Hematopoietic multipotent progenitor cell (in vitro differentiated cells): ENCODE measurements around the gene ASTL. TPM values are rescaled to one million over a fixed set of nuclear protein-coding genes. Genes with fewer than 3 reads are reported as not detected.
"Not testable (repeated sequence)": the region's sequence is repeated elsewhere in the genome, so short reads cannot be mapped to it uniquely, and the experiment has no call there.

ENCODE experiments used
- DNase-seq, 3 donors: peaks; one replicate each; pipeline ENCODE4 v3.0.0-alpha.2; 2011 to 2015; ENCODE audit warnings: low read depth in 2 of 3, low spot score in 2 of 3
- total RNA-seq: library from RNA; depleted of rRNA; stranded (reverse); fragments of >200 nt; gene quantifications from one replicate; pipeline ENCODE4 v1.2.3, GENCODE V29; 2012

The ASTL gene
- total RNA-seq, 1 donor: 1.1 TPM

GRCh38 chr2:96160366-96160765 is 22.1 kb upstream of the ASTL start:
- not testable (repeated sequence) for DNase-seq

DNA sequence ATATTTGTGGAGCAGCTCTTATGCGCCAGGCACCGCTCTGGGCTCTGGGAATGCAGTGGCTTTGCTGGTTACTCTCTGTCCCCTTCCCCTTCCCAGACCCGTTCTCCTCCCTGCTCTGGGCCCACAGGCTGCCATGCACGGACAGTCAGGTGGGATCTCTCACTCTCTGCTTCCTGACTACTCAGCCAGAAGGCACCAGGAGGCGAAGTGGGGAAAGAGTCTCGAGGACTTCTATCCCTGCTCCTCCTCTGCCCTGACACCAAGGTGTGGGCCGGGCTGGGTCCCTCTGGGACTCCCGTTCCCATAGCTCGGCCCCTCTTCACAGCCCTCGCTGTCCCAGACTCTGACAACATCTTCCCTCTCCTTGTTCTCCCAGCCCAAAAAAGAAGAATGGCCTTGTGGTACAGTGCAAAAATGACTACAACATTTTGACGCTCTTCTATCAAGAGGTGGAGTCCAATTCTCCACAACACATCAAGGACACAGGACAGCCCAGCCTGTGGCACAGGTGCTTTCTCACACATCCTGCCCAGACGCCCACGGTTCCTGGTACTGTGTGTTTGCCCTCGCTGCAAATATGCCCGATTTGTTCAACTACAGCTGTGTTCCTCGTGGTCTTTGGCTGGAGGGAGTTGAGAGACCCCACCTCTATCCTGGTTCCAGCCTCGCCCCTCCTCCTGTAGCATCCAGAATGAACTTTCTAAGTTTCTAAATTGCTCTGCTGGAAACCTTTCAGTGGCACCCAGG is 21.0 kb upstream of the ASTL start:
- no peak for DNase-seq

GRCh38 chr2:96158554-96158940 is 20.2 kb upstream of the ASTL start:
- no peak for DNase-seq

GRCh38 chr2:96157649-96158553 is 19.6 kb upstream of the ASTL start:
- peak in 2 of 3 donors; percentile 79 to 80 for DNase-seq

DNA sequence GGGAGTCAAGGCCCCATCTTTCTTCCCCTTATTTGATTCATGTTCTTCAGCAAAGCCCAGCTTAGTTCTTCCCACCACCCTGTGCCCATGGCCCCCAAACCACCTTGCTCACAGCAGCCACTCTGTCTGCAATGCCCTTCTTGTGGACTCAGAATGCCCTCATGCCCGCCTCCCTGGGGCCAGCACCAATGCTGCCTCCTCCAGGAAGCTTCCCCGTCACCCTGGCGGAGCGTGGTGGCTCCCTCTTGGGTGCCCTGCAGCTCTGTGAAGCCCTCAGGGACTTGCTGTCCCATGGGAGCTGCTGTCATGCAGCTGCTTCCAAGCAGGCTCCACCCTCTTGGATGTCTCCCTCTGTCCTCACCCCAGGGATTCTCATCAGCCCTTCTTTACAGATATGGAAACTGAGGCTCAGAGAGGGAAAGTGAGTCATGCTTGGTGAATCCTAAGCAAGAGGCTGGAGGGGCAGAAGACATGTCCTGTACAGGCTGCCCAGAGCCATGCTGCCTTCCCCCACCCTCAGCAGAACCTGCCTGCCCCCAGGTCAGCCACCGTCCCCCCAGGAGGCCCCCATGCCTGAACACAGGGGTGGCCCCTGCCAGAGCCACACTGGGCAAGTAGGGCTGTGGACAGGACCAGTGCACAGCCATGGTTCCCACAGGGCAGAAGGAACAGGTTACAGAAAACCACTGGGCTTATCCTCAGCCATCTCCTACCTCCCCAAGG is 18.8 kb upstream of the ASTL start:
- no peak for DNase-seq

DNA sequence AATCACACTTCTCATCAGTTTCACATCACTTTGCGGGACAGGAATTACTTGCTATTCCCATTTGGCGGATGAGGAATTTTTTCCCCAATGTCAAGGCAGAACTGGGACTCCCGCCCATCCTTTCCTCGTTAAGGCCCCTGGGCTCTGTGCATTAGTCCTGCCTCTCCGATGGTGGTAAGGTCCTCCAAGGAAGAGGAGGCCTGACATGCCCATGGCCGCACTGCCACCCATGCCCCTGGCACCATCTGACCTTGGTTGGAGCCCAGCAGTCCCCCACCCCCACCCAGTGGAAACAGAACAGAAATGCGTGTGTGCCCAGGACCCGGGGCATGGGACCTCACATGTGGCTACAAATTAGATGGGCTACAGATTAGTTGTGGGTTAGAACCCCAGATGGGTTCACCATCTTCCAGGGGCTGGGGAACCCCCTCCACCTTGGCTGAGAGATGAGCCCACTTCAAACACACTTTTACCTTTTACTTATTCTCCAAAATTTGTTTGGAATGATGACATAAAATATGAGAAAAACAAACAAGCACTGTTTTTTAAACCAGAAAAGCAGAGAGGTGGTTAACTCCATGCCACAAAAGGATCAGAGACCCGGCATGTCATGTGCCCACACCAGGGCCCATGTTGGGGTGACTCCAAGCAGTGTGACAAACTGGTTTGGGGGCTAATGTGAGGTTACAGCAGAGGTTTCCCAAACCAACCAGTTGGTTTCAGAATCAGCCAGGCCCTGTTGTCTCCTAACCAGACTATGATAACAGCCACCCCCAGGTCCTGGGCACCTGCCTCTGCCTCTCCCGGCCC is 17.9 kb upstream of the ASTL start:
- no peak for DNase-seq

DNA sequence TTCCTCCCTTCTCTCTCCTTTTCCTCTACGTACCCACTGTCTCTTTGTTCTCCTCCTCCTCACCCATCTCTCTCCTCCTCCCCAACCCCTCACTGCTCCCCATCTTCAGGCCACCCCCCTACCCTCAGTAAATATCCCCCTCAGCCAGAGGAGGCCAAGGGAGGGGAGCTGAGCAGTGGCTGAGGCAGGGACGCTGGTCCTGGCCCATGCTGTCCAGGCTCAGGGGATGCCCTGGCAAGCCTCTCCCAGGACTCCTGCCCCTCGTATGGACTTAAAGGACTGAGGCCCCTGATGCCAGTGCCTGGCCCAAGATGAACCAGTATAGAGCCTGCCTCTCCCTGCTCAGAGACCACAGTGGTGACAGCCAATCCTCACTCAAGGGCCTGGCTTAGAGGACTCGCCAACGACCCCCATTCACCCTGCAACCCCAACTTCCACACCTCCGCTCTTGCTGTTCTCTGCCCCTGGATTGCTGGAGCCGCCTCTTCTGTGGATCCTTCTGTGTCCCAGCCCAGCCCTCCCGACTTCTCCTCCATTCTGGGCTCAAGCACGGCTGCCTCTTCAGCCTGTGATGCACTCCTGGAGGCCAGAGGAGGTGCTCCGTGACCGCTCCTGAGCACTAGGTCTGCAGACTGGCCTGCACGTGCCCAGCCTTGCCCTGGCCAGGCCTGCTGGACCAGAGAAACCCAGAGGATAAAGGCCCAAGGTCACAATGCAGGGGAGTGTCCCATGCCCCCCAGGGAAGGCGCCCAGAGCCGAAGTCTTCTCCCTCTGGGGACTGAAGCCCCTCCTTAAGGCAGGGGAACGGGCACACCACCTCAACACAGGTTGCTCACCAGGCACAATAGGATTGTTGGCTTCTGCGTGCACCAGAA is 16.4 kb upstream of the ASTL start:
- DNase-seq: no peak

DNA sequence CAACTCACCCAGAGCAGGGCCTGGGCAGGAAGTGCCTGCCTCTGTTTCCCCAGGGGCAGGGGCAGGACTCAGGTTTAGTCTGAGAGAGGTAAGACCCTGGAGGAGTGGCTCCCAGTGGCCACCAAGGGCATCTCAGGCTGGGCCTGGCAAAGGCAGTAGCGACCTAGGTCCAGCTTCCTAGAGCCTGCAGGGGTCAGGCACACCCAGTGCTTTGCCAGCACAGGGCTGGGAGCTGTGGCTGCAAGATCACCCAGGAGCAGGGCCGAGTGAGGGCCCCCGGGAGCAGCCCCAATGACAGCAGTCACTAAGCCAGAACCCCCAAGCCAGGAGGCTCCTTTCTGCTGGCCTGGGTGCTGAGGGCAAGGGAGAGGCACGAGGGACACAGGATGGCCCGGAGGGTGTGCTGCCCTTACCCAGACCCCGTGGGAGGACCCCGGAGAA is 15.7 kb upstream of the ASTL start:
- DNase-seq: no peak

- no peak for DNase-seq
These were observed 15.0 kb upstream of the ASTL start for GRCh38 chr2:96153291-96153713.

- no peak for DNase-seq
These were observed 14.2 kb upstream of the ASTL start for GRCh38 chr2:96152304-96153161.

DNA sequence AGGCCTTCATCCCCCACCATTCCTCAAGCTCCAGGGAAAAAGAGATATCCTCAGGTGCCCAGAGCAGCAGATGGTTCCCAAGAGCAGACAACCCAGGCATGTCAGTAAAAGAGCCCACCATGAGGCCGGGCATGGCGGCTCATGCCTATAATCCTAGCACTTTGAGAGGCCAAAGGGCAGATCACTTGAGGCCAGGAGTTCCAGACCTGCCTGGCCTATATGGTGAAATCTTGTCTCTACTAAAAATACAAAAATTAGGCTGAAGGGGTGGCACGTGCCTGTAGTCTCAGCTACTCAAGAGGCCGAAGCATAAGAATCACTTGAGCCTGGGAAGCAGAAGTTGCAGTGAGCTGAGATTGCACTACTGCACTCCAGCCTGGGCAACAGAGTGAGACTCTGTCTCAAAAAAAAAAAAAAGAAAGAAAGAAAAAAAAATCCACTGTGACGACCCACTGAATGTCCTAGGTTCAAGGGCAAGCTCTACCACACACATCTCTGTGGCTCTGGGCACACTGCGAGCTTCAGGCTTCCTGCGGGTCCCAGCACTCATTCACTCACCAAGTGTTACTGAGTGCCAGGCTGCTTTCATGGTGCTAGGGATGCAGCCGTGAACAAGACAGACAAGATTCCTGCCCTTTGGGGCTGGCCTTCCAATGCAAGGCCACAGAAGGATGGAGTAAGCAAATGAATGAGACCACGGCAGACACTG is 13.4 kb upstream of the ASTL start:
- DNase-seq: no peak

DNA sequence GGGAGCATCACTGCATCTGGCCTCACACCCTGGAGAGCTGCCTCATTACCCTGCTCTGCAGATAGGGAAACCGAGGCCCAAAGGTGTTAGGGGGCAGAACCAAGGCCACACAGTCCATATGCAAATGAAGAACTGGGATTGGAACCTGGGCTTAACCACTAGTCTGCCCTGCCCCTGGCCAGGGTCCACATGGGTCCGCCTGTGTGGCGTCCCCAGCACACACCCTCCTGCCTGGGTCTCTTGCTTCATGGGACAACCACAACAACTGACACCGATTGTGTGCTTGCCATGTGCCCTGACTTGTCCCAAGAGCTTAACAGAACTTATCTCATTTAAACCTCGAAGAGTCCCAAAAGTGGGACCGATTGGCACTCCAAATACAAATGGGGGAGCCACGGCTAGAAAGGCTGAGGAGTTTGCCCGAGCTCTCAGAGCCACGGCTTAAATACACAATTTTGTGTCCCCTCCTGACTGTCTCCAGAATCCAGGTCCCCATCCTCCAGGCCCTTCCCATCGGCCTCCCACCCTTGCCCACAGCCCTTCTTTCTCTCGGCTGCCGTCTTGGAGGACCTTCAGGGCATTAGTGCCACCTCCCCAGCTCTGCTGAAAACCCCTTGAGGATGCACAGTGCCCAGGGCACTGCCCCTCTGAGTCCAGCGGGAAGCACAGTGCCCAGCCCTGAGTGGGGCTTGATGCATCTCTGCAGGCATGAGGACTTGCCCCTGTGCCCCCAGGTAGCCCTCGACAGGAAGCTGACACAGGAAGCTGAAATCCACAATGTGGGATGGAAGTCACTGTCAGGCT is 12.7 kb upstream of the ASTL start:
- DNase-seq: no peak

DNA sequence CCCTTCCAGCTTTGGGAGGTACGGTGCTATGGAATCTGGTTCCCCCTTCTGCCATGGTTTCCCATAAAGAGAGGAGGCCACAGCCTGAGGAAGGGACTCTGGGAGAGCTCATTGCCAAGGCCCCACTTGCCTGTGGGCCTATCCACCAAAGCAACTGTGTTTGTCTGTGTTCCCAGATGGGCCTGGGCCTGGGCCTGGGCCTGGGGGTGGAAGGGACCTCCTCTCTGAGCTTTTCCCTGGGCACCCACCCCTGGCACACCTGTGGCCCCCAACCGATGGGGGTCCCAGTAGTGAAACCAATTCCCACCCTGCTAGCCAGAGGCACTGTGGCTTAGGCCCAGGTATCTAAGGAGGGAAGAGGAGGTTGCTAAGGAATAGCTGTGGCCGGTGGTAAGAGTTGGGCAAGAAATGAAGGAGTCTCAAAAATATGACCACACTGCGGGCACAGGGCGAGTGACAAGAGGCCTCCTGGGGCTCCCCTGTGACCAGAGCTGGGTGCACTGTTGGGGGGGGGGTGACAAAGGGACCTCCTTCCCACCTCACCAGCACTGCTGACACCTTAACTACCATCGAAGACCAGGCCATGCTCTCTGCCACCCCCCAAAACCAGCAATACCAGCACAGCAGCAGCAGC is 11.8 kb upstream of the ASTL start:
- DNase-seq: no peak

DNA sequence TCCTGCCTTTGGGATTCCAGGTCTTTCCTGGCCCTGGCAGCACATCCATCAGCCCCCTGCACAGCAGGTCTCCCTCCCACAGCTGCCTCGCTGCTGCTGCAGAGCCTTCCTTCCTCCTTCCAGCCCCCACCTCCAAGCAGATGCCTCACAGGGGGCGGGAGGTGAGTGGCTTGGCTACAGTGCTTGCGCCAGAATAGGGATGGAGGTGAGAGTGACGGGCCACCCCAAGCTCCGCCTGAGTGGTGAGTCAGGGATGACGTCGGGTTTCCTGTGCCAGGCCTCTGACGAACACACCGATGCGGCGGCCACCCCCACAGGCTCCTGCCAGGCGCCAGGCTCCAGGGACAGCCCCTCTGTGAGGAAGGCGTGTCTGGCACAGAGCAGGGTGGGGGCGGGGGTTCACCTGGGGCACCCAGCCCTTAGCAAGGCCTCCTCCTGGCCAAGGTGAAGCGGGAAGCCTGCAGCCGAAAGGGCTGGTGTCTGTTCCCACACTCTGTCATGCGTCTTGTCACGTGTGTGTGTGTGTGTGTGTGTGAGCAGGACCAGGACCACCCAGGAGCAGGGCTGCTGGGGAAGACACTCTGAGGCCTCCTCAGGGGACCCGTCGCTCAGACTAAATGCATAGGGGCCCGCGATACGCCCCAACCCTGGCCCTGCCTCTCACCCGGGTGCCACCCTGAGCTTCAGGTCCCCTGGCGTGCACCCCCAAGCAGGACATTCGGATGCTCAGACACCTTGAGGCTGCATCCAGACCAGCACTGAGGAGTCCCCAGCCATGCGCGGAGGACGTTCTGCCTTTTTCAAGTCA is 10.3 kb upstream of the ASTL start:
- peak; percentile 90 to 97 (median 96) for DNase-seq

DNA sequence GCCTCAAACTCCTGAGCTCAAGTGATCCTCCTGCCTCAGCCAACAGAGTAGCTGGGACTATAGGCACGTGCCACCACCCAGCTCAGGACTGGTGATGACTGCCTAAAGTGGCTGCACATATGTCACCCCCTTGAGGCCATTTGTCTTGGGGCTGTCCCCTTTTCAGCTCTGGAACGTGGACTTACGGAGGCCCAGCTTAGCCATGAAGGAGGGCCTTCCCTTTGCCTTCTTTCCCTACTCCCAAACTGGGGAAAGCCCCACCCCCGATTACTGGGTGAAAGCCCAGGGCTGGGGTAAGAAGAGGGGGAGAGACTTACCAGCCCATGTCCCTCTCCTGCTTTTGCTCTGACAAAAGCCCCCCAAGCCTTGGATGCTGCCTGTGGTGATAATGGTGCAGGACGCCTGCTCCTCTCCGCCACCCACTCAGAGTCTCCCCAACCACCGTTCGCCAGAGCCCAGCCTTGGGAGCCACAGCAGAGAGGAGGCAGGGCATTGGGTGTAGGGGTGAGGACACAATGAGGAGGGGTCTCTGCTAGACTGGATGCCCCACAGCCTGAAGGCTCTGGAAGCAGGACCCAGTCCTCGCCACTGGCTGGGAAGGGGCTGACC is 9.4 kb upstream of the ASTL start:
- DNase-seq: no peak
